H9 (cell line): Measurements from ENCODE around the gene ARF1. TPM values are rescaled to one million over a fixed set of nuclear protein-coding genes. Genes with fewer than 3 reads are reported as not detected.

Experiments used
- DNase-seq: peaks from one replicate; pipeline ENCODE4 v3.0.0-alpha.2; 2017
- H2AFZ ChIP-seq: one replicate; pipeline ENCODE4 v1.6.1; 2013; ENCODE audit warnings: mild to moderate bottlenecking, low read length, control low read depth, moderate library complexity
- H2AK5ac ChIP-seq: 2 replicates; pipeline ENCODE4 v1.6.1; 2013; ENCODE audit warnings: low read length, control low read depth, mixed read lengths; ENCODE audit not compliant: insufficient read length
- H2BK120ac ChIP-seq: one replicate; pipeline ENCODE4 v1.6.1; 2013; ENCODE audit warnings: low read depth, mild to moderate bottlenecking, low read length, control low read depth, inconsistent platforms; ENCODE audit not compliant: poor library complexity, severe bottlenecking
- H2BK12ac ChIP-seq: 2 replicates; pipeline ENCODE4 v1.6.1; 2013; ENCODE audit warnings: low read length, control low read depth, mixed read lengths, low read depth; ENCODE audit not compliant: insufficient read length
- H2BK15ac ChIP-seq: 2 replicates; pipeline ENCODE4 v1.6.1; 2013; ENCODE audit warnings: low read depth, low read length, control low read depth
- H2BK20ac ChIP-seq: one replicate; pipeline ENCODE4 v1.6.1; 2013; ENCODE audit warnings: low read depth, mild to moderate bottlenecking, low read length, control low read depth, inconsistent platforms; ENCODE audit not compliant: poor library complexity, severe bottlenecking
- H2BK5ac ChIP-seq: 2 replicates; pipeline ENCODE4 v1.6.1; 2013; ENCODE audit warnings: low read length, control low read depth, mixed read lengths; ENCODE audit not compliant: insufficient read length
- H3K14ac ChIP-seq: 2 replicates; pipeline ENCODE4 v1.6.1; 2013; ENCODE audit warnings: low read length, control low read depth; ENCODE audit not compliant: insufficient read depth
- H3K18ac ChIP-seq: 2 replicates; pipeline ENCODE4 v1.6.1; 2013; ENCODE audit warnings: low read depth, mild to moderate bottlenecking, mixed read lengths, low read length, control low read depth; ENCODE audit not compliant: insufficient read length
- H3K23ac ChIP-seq: 2 replicates; pipeline ENCODE4 v1.6.1; 2013; ENCODE audit warnings: low read length, control low read depth, mixed read lengths, low read depth; ENCODE audit not compliant: insufficient read length
- H3K23me2 ChIP-seq: 2 replicates; pipeline ENCODE4 v1.6.1; 2013; ENCODE audit warnings: low read depth, mild to moderate bottlenecking, mixed read lengths, low read length, control low read depth; ENCODE audit not compliant: insufficient read length, poor library complexity, severe bottlenecking
- H3K27ac ChIP-seq: 2 replicates; pipeline ENCODE4 v1.5.1; 2013; ENCODE audit warnings: low read length, control low read depth, mixed read lengths, low read depth; ENCODE audit not compliant: insufficient read length
- H3K27me3 ChIP-seq: 2 replicates; pipeline ENCODE4 v1.6.1; 2013; ENCODE audit warnings: low read length, control low read depth, inconsistent platforms; ENCODE audit not compliant: insufficient read depth
- H3K4ac ChIP-seq: 2 replicates; pipeline ENCODE4 v1.6.1; 2013; ENCODE audit warnings: low read depth, mild to moderate bottlenecking, control low read depth, inconsistent platforms, low read length, moderate library complexity
- H3K4me1 ChIP-seq: 2 replicates; pipeline ENCODE4 v1.6.1; 2013; ENCODE audit warnings: low read length, control low read depth, inconsistent platforms; ENCODE audit not compliant: insufficient read depth
- H3K4me2 ChIP-seq: 2 replicates; pipeline ENCODE4 v1.6.1; 2013; ENCODE audit warnings: low read length, control low read depth, mixed read lengths; ENCODE audit not compliant: insufficient read length, insufficient read depth
- H3K56ac ChIP-seq: 2 replicates; pipeline ENCODE4 v1.6.1; 2013; ENCODE audit warnings: low read depth, mild to moderate bottlenecking, mixed read lengths, low read length, control low read depth; ENCODE audit not compliant: insufficient read length
- H3K79me1 ChIP-seq: 2 replicates; pipeline ENCODE4 v1.6.1; 2013; ENCODE audit warnings: low read depth, mild to moderate bottlenecking, moderate library complexity, low read length, control low read depth, inconsistent platforms; ENCODE audit not compliant: insufficient read depth, poor library complexity, severe bottlenecking
- H3K79me2 ChIP-seq: 2 replicates; pipeline ENCODE4 v1.6.1; 2013; ENCODE audit warnings: low read length, control low read depth, inconsistent platforms; ENCODE audit not compliant: insufficient read depth
- H3K9ac ChIP-seq: 2 replicates; pipeline ENCODE4 v1.6.1; 2013; ENCODE audit warnings: low read length, control low read depth, mixed read lengths; ENCODE audit not compliant: insufficient read length; ENCODE audit errors: extremely low read depth
- H3K9me3 ChIP-seq: one replicate; pipeline ENCODE4 v1.6.1; 2013; ENCODE audit warnings: low read depth, low read length, inconsistent platforms; ENCODE audit not compliant: control insufficient read depth
- H3T11ph ChIP-seq: one replicate; pipeline ENCODE4 v1.6.1; 2013; ENCODE audit warnings: mild to moderate bottlenecking, low read length, control low read depth, inconsistent platforms
- H4K20me1 ChIP-seq: one replicate; pipeline ENCODE4 v1.6.1; 2013; ENCODE audit not compliant: control insufficient read depth, insufficient read length, insufficient read depth
- H4K5ac ChIP-seq: 2 replicates; pipeline ENCODE4 v1.6.1; 2013; ENCODE audit warnings: low read depth, mild to moderate bottlenecking, mixed read lengths, low read length, control low read depth; ENCODE audit not compliant: insufficient read length
- H4K8ac ChIP-seq: replicated peaks from 2 replicates; pipeline ENCODE4 v1.6.1; 2013; ENCODE audit warnings: low read length, control low read depth, mixed read lengths, low read depth; ENCODE audit not compliant: insufficient read length
- H4K91ac ChIP-seq: 2 replicates; pipeline ENCODE4 v1.6.1; 2013; ENCODE audit warnings: low read depth, mild to moderate bottlenecking, moderate library complexity, mixed read lengths, low read length, control low read depth; ENCODE audit not compliant: insufficient read length
- H3K27ac Mint-ChIP-seq, 3 experiments: 2 replicates in 2 of 3; 3 replicates in 1 of 3; pipeline ENCODE4 v1.8.0; 2020 to 2021; ENCODE audit warnings: mixed read lengths in 3 of 3, mild to moderate bottlenecking in 1 of 3, moderate library complexity in 1 of 3
- H3K27me3 Mint-ChIP-seq: 2 replicates; pipeline ENCODE4 v1.8.0; 2021; ENCODE audit warnings: low read depth, mild to moderate bottlenecking, moderate library complexity, mixed read lengths
- H3K36me3 Mint-ChIP-seq, 3 experiments: 2 replicates in 2 of 3; 3 replicates in 1 of 3; pipeline ENCODE4 v1.8.0; 2020 to 2021; ENCODE audit warnings: low read depth in 3 of 3, mixed read lengths in 3 of 3; ENCODE audit not compliant: insufficient read depth in 1 of 3
- H3K4me1 Mint-ChIP-seq, 2 experiments: 2 replicates each; pipeline ENCODE4 v1.8.0; 2020; ENCODE audit warnings: mixed read lengths in 2 of 2
- H3K4me3 Mint-ChIP-seq, 2 experiments: 2 replicates in 1 of 2; 3 replicates in 1 of 2; pipeline ENCODE4 v1.8.0; 2020 to 2021; ENCODE audit warnings: mild to moderate bottlenecking in 2 of 2, mixed read lengths in 2 of 2, moderate library complexity in 1 of 2
- H3K9me3 Mint-ChIP-seq, 2 experiments: 2 replicates in 1 of 2; 3 replicates in 1 of 2; pipeline ENCODE4 v1.8.0; 2020; ENCODE audit warnings: mild to moderate bottlenecking in 2 of 2, mixed read lengths in 2 of 2, moderate library complexity in 1 of 2
- WGBS: extraction: QIAGEN DNeasy Blood & Tissue Kit; methylation state at CpG from one replicate; pipeline ENCODE4 v1.1.7; 2013; ENCODE audit warnings: missing lambda C conversion rate, low lambda C conversion rate, mixed read lengths; ENCODE audit not compliant: insufficient read length; ENCODE audit errors: extremely low coverage; 5-methylcytosine and 5-hydroxymethylcytosine counted together
- total RNA-seq: library from RNA; stranded (reverse); gene quantifications from 2 replicates; pipeline ENCODE4 v1.2.1, GENCODE V29; 2021
- TF ChIP-seq, protein P1 (sequence below): fragments of 200-600 bp; sonication (generic); conservative IDR thresholded peaks from 3 replicates; pipeline ENCODE4 v1.8.0; 2021; ENCODE audit warnings: antibody characterized with exemption, mild to moderate bottlenecking

ARF1 gene
- total RNA-seq, 1 experiment from 2014 or later, result 258 TPM

GRCh38 chr1:228123505-228123904, 41.0 kb downstream of the ARF1 start:
- Histone ChIP-seq H3K18ac (no peak overlapping the region), H4K91ac (no peak overlapping the region), H3K23ac (no peak overlapping the region), H2BK20ac (no peak overlapping the region), H3K14ac (no peak overlapping the region), H4K5ac (no peak overlapping the region), H4K20me1 (no peaks in the 10 kb centered on the region), H3K79me1 (no peaks in the 10 kb centered on the region), H2BK5ac (no peak overlapping the region), H2AFZ (no peak overlapping the region), H3T11ph (no peak overlapping the region), H2BK12ac (no peak overlapping the region), H3K79me2 (no peaks in the 10 kb centered on the region), H3K9ac (no peak overlapping the region), H3K4me1 (no peaks in the 10 kb centered on the region), H3K9me3 (no peaks in the 10 kb centered on the region), H3K56ac (no peak overlapping the region), H3K4ac (no peak overlapping the region), H3K4me2 (no peak overlapping the region), H2BK15ac (no peak overlapping the region), H2BK120ac (no peak overlapping the region), H3K23me2 (no peaks in the 10 kb centered on the region), H3K27ac (no peak overlapping the region), H3K27me3 (peaks cover 2% of the 10 kb centered on the region; the same call in 1 of the 2 replicates), H2AK5ac (no peak overlapping the region), H4K8ac (no peak overlapping the region)
- TF ChIP-seq, protein P1, sequence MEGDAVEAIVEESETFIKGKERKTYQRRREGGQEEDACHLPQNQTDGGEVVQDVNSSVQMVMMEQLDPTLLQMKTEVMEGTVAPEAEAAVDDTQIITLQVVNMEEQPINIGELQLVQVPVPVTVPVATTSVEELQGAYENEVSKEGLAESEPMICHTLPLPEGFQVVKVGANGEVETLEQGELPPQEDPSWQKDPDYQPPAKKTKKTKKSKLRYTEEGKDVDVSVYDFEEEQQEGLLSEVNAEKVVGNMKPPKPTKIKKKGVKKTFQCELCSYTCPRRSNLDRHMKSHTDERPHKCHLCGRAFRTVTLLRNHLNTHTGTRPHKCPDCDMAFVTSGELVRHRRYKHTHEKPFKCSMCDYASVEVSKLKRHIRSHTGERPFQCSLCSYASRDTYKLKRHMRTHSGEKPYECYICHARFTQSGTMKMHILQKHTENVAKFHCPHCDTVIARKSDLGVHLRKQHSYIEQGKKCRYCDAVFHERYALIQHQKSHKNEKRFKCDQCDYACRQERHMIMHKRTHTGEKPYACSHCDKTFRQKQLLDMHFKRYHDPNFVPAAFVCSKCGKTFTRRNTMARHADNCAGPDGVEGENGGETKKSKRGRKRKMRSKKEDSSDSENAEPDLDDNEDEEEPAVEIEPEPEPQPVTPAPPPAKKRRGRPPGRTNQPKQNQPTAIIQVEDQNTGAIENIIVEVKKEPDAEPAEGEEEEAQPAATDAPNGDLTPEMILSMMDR, result no peak
- H3K4me1 Mint-ChIP-seq, result 0 out of 4 replicates have a peak, but pooled peaks cover 0 to 3% of the 10 kb centered on the region in 2 experiments
- H3K27me3 Mint-ChIP-seq, result peaks cover 69% of the 10 kb centered on the region
- no peak overlapping the region for H3K27ac Mint-ChIP-seq
- no peak for DNase-seq
- no CpG with 5 or more reads among the region's 2 CpGs for WGBS
- no peaks in the 10 kb centered on the region for H3K36me3 Mint-ChIP-seq
- no peak overlapping the region for H3K4me3 Mint-ChIP-seq
- peaks cover 17 to 20% of the 10 kb centered on the region in 2 experiments for H3K9me3 Mint-ChIP-seq
